OCI-LY3 (cell line): Measurements from ENCODE around the gene MAS1.

Experiments
- CTCF ChIP-seq: fragments of 200-600, 300-600 bp; sonication (generic); IDR thresholded peaks from 2 replicates; pipeline ENCODE4 v1.5.1; 2014; ENCODE audit warnings: antibody characterized with exemption, low read length, low read depth
- EZH2phosphoT487 ChIP-seq: fragments of 200-600 bp; shearing (Covaris generic); IDR thresholded peaks from 2 replicates; pipeline ENCODE4 v1.6.1; 2018; ENCODE audit warnings: antibody characterized with exemption, mixed run types, low read depth

GRCh38 chr6:159906400-159906799, 15.6 kb downstream of the MAS1 start:
- no peak for TF ChIP-seq EZH2phosphoT487
- TF ChIP-seq CTCF, result no peak
